Choroid plexus epithelial cell (primary cell): ENCODE measurements around the gene RNF151.

Source experiments
- DNase-seq: peaks from one replicate; pipeline ENCODE4 v3.0.0-alpha.2; 2010; ENCODE audit warnings: low read depth
- H3K4me3 ChIP-seq: 2 replicates; pipeline ENCODE4 v1.5.1; 2011; ENCODE audit warnings: low read depth, mild to moderate bottlenecking, control low read depth, low read length, moderate library complexity
- TF ChIP-seq, protein P1 (sequence below): conservative IDR thresholded peaks from 2 replicates; pipeline ENCODE4 v1.5.1; 2011; ENCODE audit warnings: low read depth, mild to moderate bottlenecking, control low read depth, inconsistent platforms, low read length, moderate library complexity

RNF151 gene

DNA sequence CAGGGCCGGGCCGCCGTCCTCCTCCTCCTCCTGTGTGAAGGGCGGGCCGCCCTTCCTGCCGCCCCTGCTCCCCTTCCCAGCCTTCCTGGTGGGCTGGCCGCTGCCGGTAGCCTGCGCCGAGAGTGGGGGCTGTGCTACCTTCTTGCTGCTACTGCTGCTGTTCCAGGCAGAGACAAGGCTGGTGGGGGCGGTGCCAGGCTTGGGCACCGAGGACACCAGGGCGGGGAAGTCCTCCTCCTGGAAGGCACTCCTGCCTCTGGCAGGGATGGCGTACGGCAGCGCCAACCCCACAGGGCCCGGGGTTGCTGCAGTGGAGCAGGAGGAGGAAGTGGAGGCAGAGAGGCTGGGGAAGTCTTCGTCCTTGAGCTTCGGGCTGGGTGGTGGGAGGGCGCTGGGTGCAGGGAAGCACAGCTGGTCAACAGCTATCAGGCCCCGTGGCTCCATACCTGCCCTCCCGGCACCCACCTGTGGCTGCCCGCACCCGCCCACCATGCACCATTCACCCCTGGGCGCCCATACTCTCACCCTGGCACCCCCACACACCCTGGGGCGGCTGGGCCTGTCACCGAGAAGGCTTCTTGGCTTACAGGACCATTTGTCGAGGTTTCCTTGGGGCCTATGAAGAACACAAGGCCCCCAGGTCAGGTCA is 33.3 kb downstream of the RNF151 start:
- TF ChIP-seq, protein P1, sequence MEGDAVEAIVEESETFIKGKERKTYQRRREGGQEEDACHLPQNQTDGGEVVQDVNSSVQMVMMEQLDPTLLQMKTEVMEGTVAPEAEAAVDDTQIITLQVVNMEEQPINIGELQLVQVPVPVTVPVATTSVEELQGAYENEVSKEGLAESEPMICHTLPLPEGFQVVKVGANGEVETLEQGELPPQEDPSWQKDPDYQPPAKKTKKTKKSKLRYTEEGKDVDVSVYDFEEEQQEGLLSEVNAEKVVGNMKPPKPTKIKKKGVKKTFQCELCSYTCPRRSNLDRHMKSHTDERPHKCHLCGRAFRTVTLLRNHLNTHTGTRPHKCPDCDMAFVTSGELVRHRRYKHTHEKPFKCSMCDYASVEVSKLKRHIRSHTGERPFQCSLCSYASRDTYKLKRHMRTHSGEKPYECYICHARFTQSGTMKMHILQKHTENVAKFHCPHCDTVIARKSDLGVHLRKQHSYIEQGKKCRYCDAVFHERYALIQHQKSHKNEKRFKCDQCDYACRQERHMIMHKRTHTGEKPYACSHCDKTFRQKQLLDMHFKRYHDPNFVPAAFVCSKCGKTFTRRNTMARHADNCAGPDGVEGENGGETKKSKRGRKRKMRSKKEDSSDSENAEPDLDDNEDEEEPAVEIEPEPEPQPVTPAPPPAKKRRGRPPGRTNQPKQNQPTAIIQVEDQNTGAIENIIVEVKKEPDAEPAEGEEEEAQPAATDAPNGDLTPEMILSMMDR = no peak
- no peak overlapping the region for H3K4me3 ChIP-seq
- no peak for DNase-seq

DNA sequence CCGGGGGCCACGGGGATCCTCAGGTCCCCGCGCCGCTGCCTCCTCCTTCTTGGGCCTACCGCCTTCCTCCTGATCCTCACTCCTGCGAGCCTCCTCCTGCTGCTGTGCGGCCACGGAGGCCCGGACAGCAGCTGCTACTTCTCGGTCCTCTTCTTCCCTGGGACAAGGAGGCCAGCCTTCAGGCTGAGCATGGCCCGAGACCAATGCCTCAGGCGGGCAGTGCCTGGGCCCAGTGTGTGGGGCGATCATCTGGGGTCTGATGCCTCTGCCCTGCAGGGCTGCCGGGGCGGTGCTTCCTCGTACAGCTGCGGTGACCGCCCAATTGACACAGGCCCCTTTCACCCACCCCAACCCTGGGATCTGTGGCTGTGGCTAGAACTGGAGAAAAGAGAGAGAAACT is 34.4 kb downstream of the RNF151 start:
- TF ChIP-seq, protein P1 = no peak
- DNase-seq = no peak
- H3K4me3 ChIP-seq = no peak overlapping the region

DNA sequence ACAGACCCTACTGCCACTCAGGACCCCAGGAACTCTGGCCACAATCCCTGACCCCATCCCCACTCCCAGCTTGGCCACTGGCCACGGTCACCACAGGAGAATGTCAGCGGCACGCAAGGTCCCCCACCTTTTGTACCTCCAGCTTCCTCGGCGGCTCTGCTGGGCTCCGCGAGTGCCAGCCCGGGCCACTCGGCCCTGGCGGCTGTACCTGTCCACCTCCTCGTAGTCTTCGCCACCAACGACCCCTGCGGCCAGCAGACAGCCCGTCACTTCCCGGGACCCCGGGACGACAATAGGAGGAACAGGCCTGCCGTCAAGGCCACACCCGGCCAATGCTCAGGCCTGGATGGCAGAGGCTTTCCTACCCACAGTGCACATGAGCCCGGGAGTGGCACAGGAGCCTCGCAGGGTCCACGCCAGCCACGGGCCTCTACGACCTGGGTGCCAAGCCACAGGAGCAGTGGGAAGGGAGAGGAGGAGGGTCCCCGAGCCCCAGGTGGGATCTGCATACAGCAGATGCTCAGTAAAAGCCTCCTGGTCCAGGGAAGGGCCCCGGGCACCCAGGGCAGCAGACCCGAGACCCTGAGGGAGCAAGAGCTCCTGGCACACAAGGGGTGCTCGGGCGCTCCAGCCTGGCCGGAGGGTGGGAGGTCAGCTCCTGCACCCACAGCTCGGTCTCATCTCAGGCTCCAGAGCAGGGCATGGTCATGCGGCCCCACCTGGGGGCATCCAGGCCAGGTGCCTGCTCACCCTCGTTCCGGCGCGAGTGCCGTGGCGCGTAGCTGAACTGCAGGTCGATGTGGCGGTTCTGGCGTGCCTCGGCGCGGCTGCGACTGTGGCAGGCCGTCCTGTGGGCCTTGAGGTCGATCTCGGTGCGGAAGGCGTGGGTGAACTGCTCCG is 35.0 kb downstream of the RNF151 start:
- no peak for DNase-seq
- H3K4me3 ChIP-seq = no peak overlapping the region
- TF ChIP-seq, protein P1 = no peak

DNA sequence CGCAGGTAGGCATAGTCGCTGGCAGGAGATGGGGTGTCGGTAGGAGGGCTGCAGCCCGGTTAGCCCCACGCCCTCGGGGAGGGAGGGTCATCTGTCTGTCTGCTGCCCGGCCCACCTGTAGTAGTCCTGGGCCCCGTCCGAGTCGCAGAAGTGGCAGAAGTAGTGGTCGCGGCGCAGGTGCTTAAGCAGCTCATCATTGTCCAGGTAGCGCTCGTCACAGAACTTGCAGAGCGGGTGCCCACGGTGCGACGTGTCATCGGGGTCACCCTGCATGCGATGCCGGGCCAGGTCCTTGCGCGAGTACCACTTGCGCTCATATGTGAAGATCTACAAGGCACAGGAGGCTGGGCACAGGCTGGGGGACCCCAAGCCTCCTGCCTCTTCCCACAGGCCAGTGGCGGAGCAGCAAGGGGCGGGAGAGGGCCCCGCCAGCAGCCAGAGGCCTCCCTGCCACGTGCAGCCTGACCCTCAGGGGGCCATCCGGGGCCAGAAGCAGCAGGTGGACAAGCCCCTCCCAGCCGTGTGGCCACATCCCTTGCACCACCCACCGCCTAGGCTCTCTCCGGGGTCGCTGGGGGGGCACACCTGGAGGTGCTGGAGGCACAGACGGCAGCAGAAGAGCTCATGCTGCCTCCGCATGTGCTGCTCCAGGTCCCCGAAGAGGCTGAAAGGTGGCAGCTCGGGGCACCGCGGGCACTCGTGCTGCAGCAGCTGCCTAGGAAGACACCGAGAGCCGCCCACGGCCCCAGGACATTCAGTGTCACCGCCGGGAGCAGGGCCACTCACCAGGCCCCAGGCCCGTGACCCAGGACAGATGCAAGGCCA is 36.0 kb downstream of the RNF151 start:
- H3K4me3 ChIP-seq = no peak overlapping the region
- TF ChIP-seq, protein P1 = no peak
- no peak for DNase-seq

DNA sequence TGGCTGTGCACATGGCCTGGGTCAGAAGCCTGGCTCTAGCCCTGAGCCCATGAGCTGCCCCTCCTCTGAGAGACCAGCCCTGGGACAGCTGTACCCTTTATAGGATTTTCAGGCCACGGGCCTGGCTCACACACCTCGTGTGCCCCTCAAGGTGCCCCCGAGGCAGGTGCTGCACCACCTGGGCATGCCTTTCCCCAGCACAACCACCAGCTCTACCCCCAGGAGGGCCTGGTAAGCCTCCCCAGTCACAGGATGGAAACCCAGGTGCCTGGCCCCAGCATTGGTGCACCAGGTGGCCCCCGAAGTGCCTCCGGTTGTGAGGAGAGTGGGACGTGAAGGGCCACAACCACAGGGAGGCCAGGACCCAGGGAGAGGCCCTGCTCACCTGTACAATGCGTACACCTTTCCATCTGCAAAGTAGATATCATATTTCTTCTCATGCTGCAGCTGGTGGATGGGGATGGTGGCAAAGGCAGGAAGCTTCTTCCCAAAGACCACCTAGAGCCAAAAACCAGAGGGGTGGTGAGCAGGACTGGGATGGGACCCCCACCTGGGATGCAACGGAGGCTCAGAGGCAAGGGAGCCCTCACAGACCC is 36.7 kb downstream of the RNF151 start:
- H3K4me3 ChIP-seq = no peak overlapping the region
- TF ChIP-seq, protein P1 = no peak
- no peak for DNase-seq

DNA sequence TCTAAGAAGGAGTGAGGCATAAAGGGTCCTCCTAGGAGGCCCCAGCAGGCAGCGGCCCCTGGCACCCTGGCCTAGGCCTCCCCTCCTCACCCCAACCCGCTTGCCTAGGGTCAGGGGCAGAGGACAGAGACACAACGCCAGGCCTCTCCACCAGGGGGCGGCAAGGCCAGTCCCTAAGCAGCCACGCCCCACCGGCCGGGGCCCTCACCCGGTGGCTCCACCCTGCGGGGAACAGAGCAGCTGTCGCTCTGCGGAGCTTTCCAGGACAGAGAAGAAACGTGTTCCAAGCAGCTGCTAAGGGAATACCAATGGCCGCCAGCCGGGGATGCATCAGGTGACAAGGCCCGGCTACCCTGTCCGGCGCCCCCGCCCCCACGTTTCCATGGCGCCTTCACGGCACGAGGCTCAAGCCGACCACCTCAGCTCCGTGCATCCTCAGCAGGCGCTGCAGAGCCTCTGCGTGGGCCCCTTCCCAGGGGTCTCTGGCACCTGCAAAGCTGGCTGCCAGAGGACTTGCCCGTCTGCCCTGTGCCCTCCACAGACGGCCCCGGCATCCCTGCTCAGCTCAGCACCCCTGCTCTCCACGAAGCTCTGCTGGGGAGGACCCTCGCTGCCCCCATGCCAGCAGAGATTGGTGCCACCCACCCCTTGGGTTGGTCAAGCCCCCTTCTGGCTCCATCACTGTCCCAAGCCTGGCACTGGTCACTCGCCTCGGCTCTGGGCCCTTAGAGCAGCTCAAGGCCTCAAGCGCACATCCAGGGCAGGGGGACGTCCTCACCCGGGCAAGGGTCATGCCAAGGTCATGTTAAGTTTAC is 37.4 kb downstream of the RNF151 start:
- peak overlapping the region; percentile 29 for H3K4me3 ChIP-seq
- TF ChIP-seq, protein P1 = peak; percentile 90
- DNase-seq = peak; percentile 85
